ENCODE data around the gene ZNF441.

GRCh38 chr19:11766597-11767591 is at the start of gene ZNF441:
- TF ChIP-seq CTCF (IDR thresholded peaks at IDR 0.05): no peak
- TF ChIP-seq ZFX (IDR thresholded peaks at IDR 0.05; ENCODE audit: borderline replicate concordance): no peak

All from 22Rv1 (cell line).